Measurements from ENCODE around the gene PAPSS1. TPM values are rescaled to one million over a fixed set of nuclear protein-coding genes. Genes with fewer than 3 reads are reported as not detected.

PAPSS1 gene
- 37.8 and 45.7 TPM in 2 replicates for total RNA-seq

GRCh38 chr4:107719922-107720722, at the start of gene PAPSS1:
Gene PAPSS1 (minus strand): TSS chr4:107720234. CDS start chr4:107720179, 55 bp downstream.

Other genes with a start within 250 kb of the PAPSS1 start
- 80.5 and 109 TPM in 2 replicates for gene SGMS2, start 104.7 kb upstream of the PAPSS1 start, total RNA-seq
- 7.8 and 8.8 TPM in 2 replicates for gene CYP2U1, start 211.3 kb upstream of the PAPSS1 start, total RNA-seq

Data from subcutaneous preadipocyte (primary cell).